ENCODE data around the gene ST14.

- TF ChIP-seq EZH2 (IDR thresholded peaks at IDR 0.05) = no peak
- TF ChIP-seq POLR2AphosphoS5 (IDR thresholded peaks at IDR 0.05; ENCODE audit: borderline replicate concordance, low read depth, low read length) = no peak
- no peak for TF ChIP-seq FOXP2 (optimal IDR thresholded peaks at IDR 0.05; ENCODE audit: control extremely low read depth, extremely low read length, insufficient read depth)
Measured at GRCh38 chr11:130161441-130162145, 2.0 kb downstream of the ST14 start.

All from SK-N-MC (cell line).